ENCODE results near the gene POLR1C.
"Not testable (repeated sequence)": the region's sequence is repeated elsewhere in the genome, so short reads cannot be mapped to it uniquely, and the experiment has no call there.

POLR1C gene

GRCh38 chr6:43540507-43540906, 23.6 kb downstream of the POLR1C start:
- H3K9me3 ChIP-seq: no peaks in the 10 kb centered on the region
- DNase-seq: no peak
- no peaks in the 10 kb centered on the region for H3K27me3 ChIP-seq
- H3K27ac ChIP-seq: no peak overlapping the region
- H3K36me3 ChIP-seq: peaks cover 39 to 83% (median 69%) of the 10 kb centered on the region in 3 donors
- intact Hi-C loops (cut with DNase I; ENCODE audit: low total_unique reads): no loop called here
- H3K4me1 ChIP-seq: no peaks in the 10 kb centered on the region
- TF ChIP-seq CTCF (IDR thresholded peaks at IDR 0.05): no peak
- H3K4me3 ChIP-seq: no peak overlapping the region

- no peaks in the 10 kb centered on the region for H3K4me1 ChIP-seq
- H3K9me3 ChIP-seq: no peaks in the 10 kb centered on the region
- peaks cover 52 to 86% (median 78%) of the 10 kb centered on the region in 3 donors for H3K36me3 ChIP-seq
- intact Hi-C loops (cut with DNase I; ENCODE audit: low total_unique reads): no loop called here
- no peak overlapping the region for H3K27ac ChIP-seq
- no peak for TF ChIP-seq CTCF (IDR thresholded peaks at IDR 0.05)
- H3K4me3 ChIP-seq: no peak overlapping the region
- H3K27me3 ChIP-seq: no peaks in the 10 kb centered on the region
- DNase-seq: no peak
Observed at GRCh38 chr6:43541774-43542471, 25.0 kb downstream of the POLR1C start.

GRCh38 chr6:43544461-43544860, 27.6 kb downstream of the POLR1C start:
- Histone ChIP-seq H3K36me3 (peaks cover 74 to 93% (median 82%) of the 10 kb centered on the region in 3 donors), H3K4me3 (no peak overlapping the region), H3K27me3 (no peaks in the 10 kb centered on the region), H3K27ac (no peak overlapping the region), H3K4me1 (no peaks in the 10 kb centered on the region), H3K9me3 (no peaks in the 10 kb centered on the region)
- no peak for DNase-seq
- intact Hi-C loops (cut with DNase I; ENCODE audit: low total_unique reads): no loop called here
- no peak for TF ChIP-seq CTCF (IDR thresholded peaks at IDR 0.05)

- Histone ChIP-seq H3K4me1 (no peaks in the 10 kb centered on the region), H3K27ac (no peak overlapping the region), H3K27me3 (no peaks in the 10 kb centered on the region), H3K36me3 (peaks cover 77 to 97% (median 86%) of the 10 kb centered on the region in 3 donors), H3K9me3 (no peaks in the 10 kb centered on the region), H3K4me3 (no peak overlapping the region)
- DNase-seq: no peak
- intact Hi-C loops (cut with DNase I; ENCODE audit: low total_unique reads): no loop called here
- TF ChIP-seq CTCF (IDR thresholded peaks at IDR 0.05): no peak
Observed at GRCh38 chr6:43547222-43547621, 30.3 kb downstream of the POLR1C start.

- peaks cover 72 to 96% (median 95%) of the 10 kb centered on the region in 3 donors for H3K36me3 ChIP-seq
- H3K9me3 ChIP-seq; intact Hi-C loops (cut with DNase I; ENCODE audit: low total_unique reads); DNase-seq; H3K27ac ChIP-seq; H3K27me3 ChIP-seq; H3K4me3 ChIP-seq; H3K4me1 ChIP-seq: not testable (repeated sequence)
Observed at GRCh38 chr6:43557620-43558019, 40.7 kb downstream of the POLR1C start.

- no peak overlapping the region for H3K4me3 ChIP-seq
- no peak for DNase-seq
- intact Hi-C loops (cut with DNase I; ENCODE audit: low total_unique reads): no loop called here
- H3K27me3 ChIP-seq: no peaks in the 10 kb centered on the region
- H3K36me3 ChIP-seq: peaks cover 83 to 97% (median 95%) of the 10 kb centered on the region in 3 donors
- no peaks in the 10 kb centered on the region for H3K4me1 ChIP-seq
- H3K9me3 ChIP-seq: no peaks in the 10 kb centered on the region
- H3K27ac ChIP-seq: no peak overlapping the region
- no peak for TF ChIP-seq CTCF (IDR thresholded peaks at IDR 0.05)
Observed at GRCh38 chr6:43559328-43559727, 42.4 kb downstream of the POLR1C start.

Data from tibial artery (tissue), 4 donors.